Measurements from ENCODE around the gene ZSCAN9. TPM values are rescaled to one million over a fixed set of nuclear protein-coding genes. Genes with fewer than 3 reads are reported as not detected.

The ZSCAN9 gene
- total and polyA plus RNA-seq, 2 of the 8 experiments (the other 6 are each of a cell fraction or from before 2014, with no cell fraction given), result 10.8 to 13.6 TPM

DNA sequence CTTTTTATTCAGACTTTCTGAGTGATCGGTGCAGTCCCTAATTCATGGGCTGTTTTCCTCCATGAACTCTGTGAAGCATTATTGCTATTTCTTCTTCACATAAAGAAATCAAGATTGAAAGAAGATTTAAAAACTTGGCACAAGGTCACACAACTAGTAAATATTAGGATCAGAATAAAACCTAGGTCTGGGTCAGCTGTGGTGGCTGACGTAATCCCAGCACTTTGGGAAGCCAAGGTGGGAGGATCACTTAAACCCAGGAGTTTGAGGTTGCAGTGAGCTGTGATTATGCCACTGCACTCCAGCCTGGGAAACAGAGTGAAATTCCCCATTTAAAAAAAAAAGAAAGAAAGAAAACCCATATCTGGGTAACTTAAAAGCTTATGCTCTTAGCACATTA, 1.4 kb downstream of the ZSCAN9 start:
- no peaks in the 10 kb centered on the region for H3K4me1 ChIP-seq (replicated peaks in 1 of 4; ENCODE audit: control insufficient read depth in 3 of 4, insufficient read depth in 4 of 4, low read length in 3 of 4)
- no peak overlapping the region for H2BK12ac ChIP-seq (ENCODE audit: low read depth, low read length)
- H3K56ac ChIP-seq (replicated peaks; ENCODE audit: insufficient read length, low read depth, low read length), result no peak overlapping the region
- no peak overlapping the region for H3K18ac ChIP-seq (ENCODE audit: extremely low read depth, low read length)
- no peak overlapping the region for H3K14ac ChIP-seq (ENCODE audit: insufficient read length)
- H4K20me1 ChIP-seq (replicated peaks in 1 of 2; ENCODE audit: control insufficient read depth in 1 of 2, insufficient read depth in 2 of 2, low read length in 2 of 2), result peaks cover 0 to 3% of the 10 kb centered on the region in 2 experiments
- no peak overlapping the region for H3K23ac ChIP-seq (ENCODE audit: insufficient read length)
- H3K79me2 ChIP-seq (ENCODE audit: control insufficient read depth in 1 of 2, insufficient read depth in 2 of 2, low read length in 2 of 2), result peaks cover 0 to 20% of the 10 kb centered on the region in 2 experiments; a peak in 2 of 4 replicates
- DNase-seq (ENCODE audit: low read depth in 1 of 2, low spot score in 2 of 2) (no peak), FAIRE-seq (no peak)
- POLR2A ChIA-PET (ENCODE audit: partially characterized antibody), result interaction anchor here (2.4 kb wide), 1 partner anchor 85 kb away, joined by 9 read pairs; the partner anchor contains the start of gene ZKSCAN8
- no peak overlapping the region for H2BK20ac ChIP-seq (ENCODE audit: low read length)
- WGBS, 2 experiments (ENCODE audit: extremely low coverage in 1 of 2, insufficient coverage in 1 of 2, insufficient read length in 1 of 2, insufficient replicate concordance in 2 of 2, low coverage in 1 of 2, low lambda C conversion rate in 2 of 2, missing lambda C conversion rate in 1 of 2), result 93% methylated on average over 2 of the region's 2 CpGs; no CpG with 5 or more reads in 1 of the 2 experiments
- peak overlapping the region in 1 of 4 experiments; percentile 99; a peak in 5 of 8 replicates for H3K4me3 ChIP-seq (ENCODE audit: extremely low read depth in 1 of 4, insufficient read depth in 2 of 4, low read depth in 3 of 4, low read length in 4 of 4)
- peaks cover 5 to 26% (median 12%) of the 10 kb centered on the region in 4 experiments; a peak in 6 of 7 replicates for H3K27me3 ChIP-seq (replicated peaks in 1 of 4; ENCODE audit: control insufficient read depth in 3 of 4, extremely low read depth in 1 of 4, insufficient read depth in 3 of 4, low read length in 3 of 4)
- no peak for TF ChIP-seq SRF (IDR thresholded peaks at IDR 0.05; ENCODE audit: low read depth, low read length)
- TF ChIP-seq NRF1 (IDR thresholded peaks at IDR 0.05; ENCODE audit: low read depth, low read length), result no peak
- no peak for TF ChIP-seq BACH1 (IDR thresholded peaks at IDR 0.05; ENCODE audit: low read length)
- no peak for TF ChIP-seq JUN (IDR thresholded peaks at IDR 0.05; ENCODE audit: low read depth, low read length)
- no peak for TF ChIP-seq MAFK (IDR thresholded peaks at IDR 0.05; ENCODE audit: low read depth, low read length)
- TF ChIP-seq TAF1 (IDR thresholded peaks at IDR 0.05; ENCODE audit: low read depth, low read length), result no peak
- no peak for TF ChIP-seq SIX5 (IDR thresholded peaks at IDR 0.05; ENCODE audit: low read depth, low read length)
- no peak for TF ChIP-seq JUND (IDR thresholded peaks at IDR 0.05; ENCODE audit: low read length)
- no peak for TF ChIP-seq HDAC2 (IDR thresholded peaks at IDR 0.05; ENCODE audit: borderline replicate concordance in 1 of 2, low read depth in 2 of 2, low read length in 2 of 2)
- no peak for TF ChIP-seq PHF8 (conservative IDR thresholded peaks at IDR 0.05; ENCODE audit: low read depth, low read length)
- no peak for TF ChIP-seq TBP (IDR thresholded peaks at IDR 0.05; ENCODE audit: low read depth, low read length)
- no peak for TF ChIP-seq NANOG (IDR thresholded peaks at IDR 0.05; ENCODE audit: insufficient read depth, low read depth, low read length, poor library complexity, severe bottlenecking)
- no peak for TF ChIP-seq SP4 (IDR thresholded peaks at IDR 0.05; ENCODE audit: low read length)
- H3K4ac ChIP-seq (replicated peaks; ENCODE audit: insufficient read length, low read depth, low read length), result no peak overlapping the region
- H3K23me2 ChIP-seq (ENCODE audit: low read depth, low read length), result peaks cover 4% of the 10 kb centered on the region; the same call in 1 of the 2 replicates
- peaks cover 14 to 38% (median 29%) of the 10 kb centered on the region in 4 experiments for H3K36me3 ChIP-seq (ENCODE audit: control insufficient read depth in 2 of 4, insufficient read depth in 4 of 4, low read length in 3 of 4)
- no peaks in the 10 kb centered on the region for H3K79me1 ChIP-seq (ENCODE audit: low read depth, low read length)
- CTCF ChIA-PET (ENCODE audit: partially characterized antibody), result interaction anchor here (1.4 kb wide), 1 partner anchor 129 kb away, joined by 4 read pairs; no protein-coding TSS in a partner anchor
- peak overlapping the region; percentile 84 to 86; a peak in 2 of 4 replicates for H3K4me2 ChIP-seq (ENCODE audit: insufficient read depth in 1 of 2, low read depth in 2 of 2, low read length in 2 of 2)
- H2BK5ac ChIP-seq (ENCODE audit: low read depth, low read length), result no peak overlapping the region
- H2BK15ac ChIP-seq (ENCODE audit: low read length), result no peak overlapping the region
- H4K91ac ChIP-seq (replicated peaks; ENCODE audit: insufficient read length, low read length), result no peak overlapping the region
- H4K8ac ChIP-seq (ENCODE audit: extremely low read depth, insufficient read depth, low read length), result no peak overlapping the region
- H4K5ac ChIP-seq (ENCODE audit: insufficient read length, low read depth, low read length), result no peak overlapping the region
- H3K9me3 ChIP-seq (ENCODE audit: insufficient read depth in 2 of 2, low read depth in 1 of 2, low read length in 1 of 2), result no peaks in the 10 kb centered on the region
- no peak overlapping the region for H3K27ac ChIP-seq (ENCODE audit: low read depth, low read length)
- no peak overlapping the region for H2AFZ ChIP-seq (ENCODE audit: low read length)
- no peak overlapping the region for H3K9ac ChIP-seq (replicated peaks in 1 of 4; ENCODE audit: extremely low read depth in 1 of 4, low read depth in 3 of 4, low read length in 3 of 4)
- no peak overlapping the region for H2AK5ac ChIP-seq (ENCODE audit: low read depth, low read length)
- H2BK120ac ChIP-seq (replicated peaks; ENCODE audit: low read depth, low read length), result no peak overlapping the region

Measured in H1 (cell line).